Measurements from ENCODE around the gene IL24.

IL24 gene

DNA sequence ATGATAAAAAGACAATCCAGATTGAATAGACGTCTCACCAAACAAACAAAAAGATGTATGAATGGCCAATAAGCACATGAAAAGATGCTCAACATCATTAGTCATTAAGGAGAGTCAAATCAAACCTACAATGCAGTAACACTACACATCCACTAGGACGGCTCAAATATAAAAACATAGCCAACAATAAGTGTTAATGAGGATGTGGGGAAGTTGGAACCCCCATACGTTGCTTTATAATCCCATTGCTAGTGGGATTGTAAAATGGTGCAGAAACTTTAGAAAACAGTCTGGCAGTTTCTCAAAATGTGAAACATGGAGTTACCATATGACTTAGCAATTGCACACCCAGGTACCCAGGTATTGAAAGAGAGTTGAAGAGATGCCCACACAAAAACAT, 14.7 kb upstream of the IL24 start:
- DNase-seq = no peak

DNA sequence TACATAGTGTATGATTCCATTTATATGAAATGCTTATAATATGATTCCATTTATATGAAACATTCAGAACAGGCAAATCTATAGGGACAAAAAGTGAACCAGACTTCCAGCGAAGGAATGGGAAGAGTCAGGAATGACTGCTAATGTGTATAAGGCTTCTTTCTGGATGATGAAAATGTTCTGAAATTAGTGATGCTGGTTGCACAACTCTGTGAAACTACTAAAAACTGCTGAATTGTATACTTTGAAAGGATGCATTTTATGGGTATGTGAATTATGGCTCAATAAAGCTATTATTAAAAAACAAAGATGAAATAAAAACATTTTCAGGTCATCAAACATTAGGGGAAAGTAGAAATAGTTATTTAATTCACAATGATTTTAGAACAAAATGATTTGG, 14.1 kb upstream of the IL24 start:
- no peak for DNase-seq

- DNase-seq = no peak
Measured at GRCh38 chr1:206883876-206884275, 13.4 kb upstream of the IL24 start.

- no peak for DNase-seq
Measured at GRCh38 chr1:206885341-206886060, 11.7 kb upstream of the IL24 start.

DNA sequence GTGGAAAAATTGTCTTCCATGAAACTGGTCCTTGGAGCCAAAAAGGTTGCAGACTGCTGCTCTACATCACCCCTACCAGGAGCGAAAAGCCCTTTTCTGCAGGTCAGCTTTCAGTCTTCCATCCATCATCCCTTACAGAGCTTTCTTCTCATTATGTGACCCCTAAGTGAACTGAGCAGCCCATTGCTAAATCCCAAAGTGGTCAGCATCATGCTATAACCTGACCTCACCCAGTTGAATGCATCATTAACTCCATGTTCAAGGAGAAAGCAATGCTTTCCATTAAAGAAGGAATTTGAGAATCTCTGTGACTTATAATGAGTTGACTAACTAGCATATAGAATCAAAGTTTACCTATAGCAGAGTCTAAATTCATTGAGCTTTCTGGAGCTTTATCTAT, 10.4 kb upstream of the IL24 start:
- DNase-seq = no peak

GRCh38 chr1:206887701-206888100, 9.5 kb upstream of the IL24 start:
- no peak for DNase-seq

GRCh38 chr1:206890125-206891060, 6.8 kb upstream of the IL24 start:
- DNase-seq = peak in 3 of 6 experiments; percentile 10 to 52 (median 31)

- no peak for DNase-seq
Measured at GRCh38 chr1:206891412-206891811, 5.8 kb upstream of the IL24 start.

DNA sequence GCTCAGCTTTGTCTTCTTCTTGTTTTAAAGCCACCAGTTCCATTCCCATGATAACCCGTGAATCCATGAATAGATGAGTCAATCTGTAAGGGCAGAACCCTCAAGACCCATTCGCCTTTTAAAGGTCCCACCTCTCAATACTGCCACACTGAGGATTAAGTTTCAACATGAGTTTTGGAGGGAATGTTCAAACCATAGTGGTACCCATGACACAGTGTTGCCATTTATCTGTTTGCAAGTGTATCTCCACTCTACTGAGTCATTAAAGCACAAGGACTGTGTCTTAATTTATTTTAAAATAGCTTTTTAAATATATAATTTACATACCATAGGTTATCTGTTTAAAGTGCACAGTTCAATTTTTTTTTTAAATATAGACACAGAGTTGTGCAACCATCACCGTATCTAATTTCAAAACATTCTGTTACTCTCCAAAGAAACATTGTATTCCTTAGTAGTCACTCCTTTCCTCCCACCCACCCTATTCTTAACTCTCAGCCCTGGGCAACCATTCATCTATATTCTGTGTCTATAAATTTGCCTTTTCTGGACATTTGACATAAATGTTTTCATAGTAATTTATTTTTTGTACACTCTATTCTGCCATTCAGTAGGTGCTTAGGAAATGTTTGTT, 4.8 kb upstream of the IL24 start:
- no peak for DNase-seq

DNA sequence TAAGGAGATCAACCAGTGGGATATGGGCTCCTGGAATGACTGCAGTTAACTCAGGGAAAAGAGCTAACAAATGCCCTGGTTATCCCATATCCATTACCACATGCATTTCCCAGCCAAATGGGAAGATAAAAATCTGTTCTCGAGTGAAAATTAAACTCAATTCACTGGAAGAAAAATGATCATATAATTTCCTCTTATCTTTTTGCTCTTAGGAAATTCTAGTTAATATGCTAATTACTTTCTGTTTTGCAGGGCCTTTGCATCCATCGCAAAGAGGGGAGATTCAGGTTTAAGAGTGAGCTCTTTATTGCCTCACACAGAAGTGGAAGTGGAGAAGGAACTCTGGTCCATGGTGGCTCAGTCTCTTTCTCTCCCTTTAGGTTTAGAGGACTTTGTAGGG, 3.9 kb upstream of the IL24 start:
- DNase-seq = no peak

DNA sequence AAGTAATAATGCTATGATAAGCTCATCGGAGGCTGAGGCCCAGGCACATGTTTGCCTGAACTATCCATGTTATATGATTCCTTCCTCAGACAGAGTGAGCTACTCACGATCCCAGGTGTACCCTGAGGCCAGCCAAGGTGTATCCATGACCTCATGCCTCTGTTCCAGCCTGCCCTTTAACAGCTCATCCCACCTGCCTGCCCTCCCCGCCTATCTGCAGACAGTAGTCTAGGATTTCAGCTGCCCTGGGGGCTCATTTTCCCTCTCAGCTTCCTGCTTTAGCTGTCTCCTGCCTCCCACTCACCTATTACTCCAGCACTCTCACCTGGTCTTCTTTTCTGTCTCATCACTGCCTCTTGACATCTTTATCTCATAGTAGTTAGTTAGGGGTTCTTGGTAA, 1.9 kb upstream of the IL24 start:
- DNase-seq = no peak

DNA sequence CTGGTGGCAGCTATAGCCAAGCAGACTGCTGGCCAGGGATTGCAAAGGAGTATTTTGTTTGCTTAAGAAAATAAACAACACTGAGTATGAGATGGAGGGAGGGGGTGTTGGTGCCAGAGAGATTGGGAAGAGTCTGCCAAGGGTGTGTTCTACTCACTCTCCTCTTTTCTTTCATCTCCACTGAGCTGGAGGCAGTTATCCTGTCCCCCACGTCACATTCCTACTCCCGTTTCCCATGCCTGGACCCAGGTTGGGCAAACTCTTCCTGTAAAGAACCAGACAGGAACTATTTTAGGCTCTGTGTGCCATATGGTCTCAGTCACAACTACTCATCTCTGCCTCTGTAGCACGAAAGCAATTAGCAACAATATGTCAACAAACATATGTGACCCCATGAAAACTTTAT, 1.4 kb upstream of the IL24 start:
- no peak for DNase-seq

DNA sequence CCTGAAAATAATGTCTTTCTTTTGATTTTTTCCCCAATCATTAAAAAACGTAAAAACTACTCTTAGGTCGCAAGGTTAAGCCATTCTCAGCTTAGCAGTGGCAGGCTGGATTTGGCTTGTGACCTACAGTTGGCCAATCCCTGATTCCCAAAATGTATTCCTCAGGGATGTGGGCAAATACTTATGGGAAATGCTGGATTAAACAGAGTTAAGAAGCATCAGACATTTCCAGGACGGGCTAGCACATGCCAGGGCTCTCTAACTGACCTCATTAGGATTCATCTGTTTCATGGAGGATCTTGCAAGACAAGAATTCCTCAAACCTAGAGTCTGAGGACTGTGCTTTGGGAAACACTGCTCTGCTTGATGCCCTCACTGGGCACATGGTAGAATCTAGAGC, 982 bp upstream of the IL24 start:
- no peak for DNase-seq

DNA sequence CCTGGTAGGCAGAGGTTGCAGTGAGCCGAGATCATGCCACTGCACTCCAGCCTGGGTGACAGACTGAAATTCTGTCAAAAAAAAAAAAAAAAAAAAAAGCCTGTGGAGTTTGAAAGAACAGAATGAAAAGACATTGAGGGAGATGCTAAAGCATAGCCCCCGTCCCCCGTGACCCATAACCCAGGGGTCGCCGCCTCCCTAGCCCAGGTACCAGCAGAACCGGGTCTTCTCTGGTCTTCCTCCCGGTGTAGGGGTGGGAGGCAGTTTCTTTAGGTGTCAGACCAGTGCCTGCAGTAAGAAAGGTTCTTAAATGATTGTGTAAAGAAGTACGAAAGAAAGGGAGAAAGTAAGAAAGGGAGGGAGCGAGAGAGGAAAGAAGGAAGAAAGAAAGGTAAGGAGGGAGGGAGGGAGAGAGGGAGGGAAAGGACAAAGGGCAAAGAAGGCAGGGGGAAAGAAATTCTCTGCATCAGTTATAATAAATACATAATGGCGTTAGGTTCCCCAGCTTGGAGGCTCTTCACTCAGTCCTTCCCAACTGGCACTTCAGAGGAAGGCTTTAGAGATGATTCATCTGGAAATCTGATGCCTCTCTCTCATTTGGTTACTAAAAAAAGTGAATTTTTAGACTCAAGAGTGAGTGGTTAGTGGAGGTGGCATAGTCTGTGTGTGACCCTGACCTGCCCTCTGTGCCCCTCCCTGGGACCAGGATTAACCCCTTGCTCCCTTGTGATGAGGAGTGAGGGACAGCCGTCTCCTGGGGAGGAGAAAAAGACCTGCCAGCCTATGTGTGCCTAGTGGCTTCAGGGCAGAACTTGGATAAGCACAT, 1.1 kb downstream of the IL24 start:
- DNase-seq = no peak

DNA sequence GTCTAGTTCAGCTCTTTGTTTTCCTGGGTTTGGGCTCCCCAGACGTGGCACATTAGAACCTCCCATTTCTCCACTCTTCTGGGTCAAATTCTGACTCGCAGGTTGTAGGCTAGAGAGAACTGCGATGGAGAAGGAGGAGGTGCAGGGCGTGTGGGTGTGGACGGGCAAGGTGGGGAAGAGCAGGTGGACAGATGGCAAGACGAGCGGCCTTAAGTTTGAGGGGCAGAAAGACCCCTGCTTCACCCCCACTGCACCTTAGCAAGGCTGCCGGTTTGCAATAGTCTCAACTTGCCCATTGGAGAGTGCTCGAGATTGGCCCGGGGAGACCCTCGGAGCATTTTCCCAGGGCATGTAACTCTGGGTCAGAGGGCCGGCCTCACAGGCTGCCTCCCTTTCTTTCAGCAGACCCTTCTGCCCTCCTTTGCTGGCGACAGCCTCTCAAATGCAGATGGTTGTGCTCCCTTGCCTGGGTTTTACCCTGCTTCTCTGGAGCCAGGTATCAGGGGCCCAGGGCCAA, 1.7 kb downstream of the IL24 start:
- no peak for DNase-seq

GRCh38 chr1:206899717-206900116, 2.5 kb downstream of the IL24 start:
- DNase-seq = peak in 1 of 6 experiments; percentile 41

- DNase-seq = no peak
Measured at GRCh38 chr1:206900149-206900548, 2.9 kb downstream of the IL24 start.

DNA sequence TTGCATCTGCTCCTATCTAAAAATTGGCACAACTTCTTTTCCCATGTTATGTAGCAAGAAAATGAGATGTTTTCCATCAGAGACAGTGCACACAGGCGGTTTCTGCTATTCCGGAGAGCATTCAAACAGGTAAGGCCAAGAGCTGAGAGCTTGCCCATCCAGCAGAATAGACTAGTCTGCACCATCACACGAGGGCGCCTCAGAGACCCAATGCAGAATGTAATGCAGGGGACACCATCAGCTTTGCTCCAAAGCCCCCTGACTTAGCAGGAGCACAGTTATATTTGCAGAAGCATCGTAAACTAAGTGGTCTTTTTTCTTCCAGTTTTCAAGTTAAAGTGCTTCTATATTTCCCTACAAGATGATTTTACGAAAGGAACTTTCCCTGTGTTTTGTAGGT, 4.7 kb downstream of the IL24 start:
- no peak for DNase-seq

DNA sequence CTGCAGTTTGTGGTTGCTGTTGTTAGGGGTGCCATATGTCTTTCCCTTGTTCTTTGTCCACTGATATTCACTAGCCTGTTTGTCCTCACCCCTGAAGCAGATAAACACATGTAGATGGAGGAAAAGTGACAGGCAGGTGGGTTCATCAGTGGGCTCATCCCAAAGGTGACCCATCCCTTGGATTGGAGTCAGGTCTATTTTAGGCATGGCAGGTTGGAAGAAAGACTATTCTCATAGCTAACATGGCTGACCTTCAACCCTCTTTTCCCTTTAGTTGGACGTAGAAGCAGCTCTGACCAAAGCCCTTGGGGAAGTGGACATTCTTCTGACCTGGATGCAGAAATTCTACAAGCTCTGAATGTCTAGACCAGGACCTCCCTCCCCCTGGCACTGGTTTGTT, 5.5 kb downstream of the IL24 start:
- DNase-seq = no peak

DNA sequence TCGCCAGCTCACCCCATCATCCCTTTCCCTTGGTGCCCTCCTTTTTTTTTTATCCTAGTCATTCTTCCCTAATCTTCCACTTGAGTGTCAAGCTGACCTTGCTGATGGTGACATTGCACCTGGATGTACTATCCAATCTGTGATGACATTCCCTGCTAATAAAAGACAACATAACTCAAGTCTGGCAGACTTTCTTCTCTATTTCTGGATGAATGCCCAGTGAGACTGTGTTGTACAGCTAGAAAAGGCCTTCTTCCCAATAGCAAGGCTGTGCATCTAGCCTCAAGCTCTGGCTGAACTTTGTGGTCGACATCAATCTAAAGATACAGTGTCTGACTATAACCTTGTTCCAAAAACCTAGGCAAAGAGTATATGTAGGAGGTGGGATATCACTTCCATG, 6.4 kb downstream of the IL24 start:
- no peak for DNase-seq

DNA sequence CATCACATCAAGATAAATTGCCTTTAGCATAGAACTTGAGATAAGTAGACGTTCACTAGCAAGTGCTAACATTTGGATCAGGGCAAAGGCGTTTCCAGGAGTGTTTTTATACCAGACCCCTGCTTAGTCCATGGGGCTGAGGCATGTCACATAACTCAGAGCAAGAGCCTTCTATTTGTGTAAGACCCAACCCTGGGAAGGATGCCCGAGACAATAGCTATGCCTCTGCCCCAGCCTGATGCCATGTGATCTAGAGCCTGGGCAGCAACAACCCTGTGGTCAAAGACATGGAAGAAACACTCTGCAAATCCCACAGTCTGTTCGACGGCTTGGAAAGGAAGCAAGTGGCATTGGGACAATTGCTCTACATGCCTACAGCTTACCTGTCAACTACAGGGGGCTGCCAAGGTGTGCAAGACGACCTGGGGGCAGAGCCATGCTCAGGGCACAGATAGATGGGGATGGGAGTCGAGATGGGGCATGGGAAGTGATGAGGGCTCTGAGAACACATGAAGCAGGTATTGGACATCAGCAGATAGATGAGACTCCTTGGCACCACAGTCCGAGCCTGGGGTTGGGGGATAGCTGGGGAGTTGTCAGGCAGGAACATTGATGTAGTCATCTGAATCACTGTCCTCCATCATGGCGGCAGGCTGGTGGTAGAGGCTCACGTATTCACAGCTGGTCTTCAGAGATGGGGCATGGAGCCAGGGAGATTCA, 7.3 kb downstream of the IL24 start:
- DNase-seq = no peak
